ENCODE measurements around the gene AGRN.
"Not testable (repeated sequence)": the region's sequence is repeated elsewhere in the genome, so short reads cannot be mapped to it uniquely, and the experiment has no call there.

AGRN gene

GRCh38 chr1:1069711-1070676, 50.1 kb downstream of the AGRN start:
- Histone ChIP-seq H3K4me2 (ENCODE audit: low read length) (peak overlapping the region; percentile 98), H3K27me3 (ENCODE audit: control insufficient read depth, insufficient read depth, low read length) (peaks cover 14% of the 10 kb centered on the region), H3K4me1 (ENCODE audit: control insufficient read depth, insufficient read depth, low read length) (no peaks in the 10 kb centered on the region), H3K9ac (ENCODE audit: low read depth, low read length) (no peak overlapping the region), H3K4me3 (ENCODE audit: low read length) (no peak overlapping the region), H3K36me3 (ENCODE audit: insufficient read depth, low read length) (no peaks in the 10 kb centered on the region), H3K9me3 (replicated peaks; ENCODE audit: low read length) (no peaks in the 10 kb centered on the region)

GRCh38 chr1:1071486-1072298, 51.8 kb downstream of the AGRN start:
- Histone ChIP-seq H3K27me3 (ENCODE audit: control insufficient read depth, insufficient read depth, low read length) (peaks cover 17% of the 10 kb centered on the region), H3K4me2 (ENCODE audit: low read length) (no peak overlapping the region), H3K4me1 (ENCODE audit: control insufficient read depth, insufficient read depth, low read length) (no peaks in the 10 kb centered on the region), H3K36me3 (ENCODE audit: insufficient read depth, low read length) (no peaks in the 10 kb centered on the region), H3K9ac (ENCODE audit: low read depth, low read length) (no peak overlapping the region), H3K9me3 (replicated peaks; ENCODE audit: low read length) (no peaks in the 10 kb centered on the region), H3K4me3 (ENCODE audit: low read length) (no peak overlapping the region)

GRCh38 chr1:1072299-1072848, 52.5 kb downstream of the AGRN start:
- H3K9ac ChIP-seq (ENCODE audit: low read depth, low read length): no peak overlapping the region
- H3K9me3 ChIP-seq (replicated peaks; ENCODE audit: low read length): no peaks in the 10 kb centered on the region
- H3K4me2 ChIP-seq (ENCODE audit: low read length): no peak overlapping the region
- H3K27me3 ChIP-seq (ENCODE audit: control insufficient read depth, insufficient read depth, low read length): peaks cover 17% of the 10 kb centered on the region
- H3K36me3 ChIP-seq (ENCODE audit: insufficient read depth, low read length): no peaks in the 10 kb centered on the region
- no peak overlapping the region for H3K4me3 ChIP-seq (ENCODE audit: low read length)
- no peaks in the 10 kb centered on the region for H3K4me1 ChIP-seq (ENCODE audit: control insufficient read depth, insufficient read depth, low read length)

- Histone ChIP-seq H3K4me2 (ENCODE audit: low read length) (no peak overlapping the region), H3K9ac (ENCODE audit: low read depth, low read length) (no peak overlapping the region), H3K9me3 (replicated peaks; ENCODE audit: low read length) (no peaks in the 10 kb centered on the region), H3K4me1 (ENCODE audit: control insufficient read depth, insufficient read depth, low read length) (no peaks in the 10 kb centered on the region), H3K27me3 (ENCODE audit: control insufficient read depth, insufficient read depth, low read length) (peaks cover 17% of the 10 kb centered on the region), H3K36me3 (ENCODE audit: insufficient read depth, low read length) (no peaks in the 10 kb centered on the region), H3K4me3 (ENCODE audit: low read length) (no peak overlapping the region)
These were observed 53.2 kb downstream of the AGRN start for GRCh38 chr1:1072849-1073742.

GRCh38 chr1:1073743-1074587, 54.0 kb downstream of the AGRN start, which contains the start of gene RNF223:
TSS of gene RNF223 (minus strand) at chr1:1074306. CDS start at chr1:1072566, 1,740 bp downstream.
- Histone ChIP-seq H3K4me3 (ENCODE audit: low read length) (no peak within 1 kb of the TSS), H3K4me2 (ENCODE audit: low read length) (no peak within 1 kb of the TSS), H3K9ac (ENCODE audit: low read depth, low read length) (no peak within 1 kb of the TSS), H3K27me3 (ENCODE audit: control insufficient read depth, insufficient read depth, low read length) (peaks cover 17% of the 10 kb centered on the region), H3K4me1 (ENCODE audit: control insufficient read depth, insufficient read depth, low read length) (no peaks in the 10 kb centered on the region), H3K36me3 (ENCODE audit: insufficient read depth, low read length) (no peaks in the 10 kb centered on the region), H3K9me3 (replicated peaks; ENCODE audit: low read length) (no peaks in the 10 kb centered on the region)

GRCh38 chr1:1074631-1075147, 54.8 kb downstream of the AGRN start:
- H3K9ac ChIP-seq (ENCODE audit: low read depth, low read length): no peak overlapping the region
- H3K27me3 ChIP-seq (ENCODE audit: control insufficient read depth, insufficient read depth, low read length): peaks cover 14% of the 10 kb centered on the region

GRCh38 chr1:1075148-1075935, 55.4 kb downstream of the AGRN start:
- H3K27me3 ChIP-seq (ENCODE audit: control insufficient read depth, insufficient read depth, low read length): peaks cover 13% of the 10 kb centered on the region
- H3K36me3 ChIP-seq (ENCODE audit: insufficient read depth, low read length): no peaks in the 10 kb centered on the region
- H3K9ac ChIP-seq (ENCODE audit: low read depth, low read length): no peak overlapping the region
- H3K4me2 ChIP-seq (ENCODE audit: low read length): no peak overlapping the region
- peaks cover 11% of the 10 kb centered on the region for H3K4me1 ChIP-seq (ENCODE audit: control insufficient read depth, insufficient read depth, low read length)
- H3K4me3 ChIP-seq (ENCODE audit: low read length): no peak overlapping the region
- no peaks in the 10 kb centered on the region for H3K9me3 ChIP-seq (replicated peaks; ENCODE audit: low read length)

More at GRCh38 chr1:1074631-1075147, 54.8 kb downstream of the AGRN start:
- Histone ChIP-seq H3K4me2 (ENCODE audit: low read length) (no peak overlapping the region), H3K4me1 (ENCODE audit: control insufficient read depth, insufficient read depth, low read length) (peaks cover 5% of the 10 kb centered on the region), H3K36me3 (ENCODE audit: insufficient read depth, low read length) (no peaks in the 10 kb centered on the region), H3K9me3 (replicated peaks; ENCODE audit: low read length) (no peaks in the 10 kb centered on the region), H3K4me3 (ENCODE audit: low read length) (no peak overlapping the region)

- H3K9me3 ChIP-seq (replicated peaks; ENCODE audit: low read length); H3K4me2 ChIP-seq (ENCODE audit: low read length); H3K9ac ChIP-seq (ENCODE audit: low read depth, low read length); H3K36me3 ChIP-seq (ENCODE audit: insufficient read depth, low read length); H3K4me3 ChIP-seq (ENCODE audit: low read length): not testable (repeated sequence)
- Histone ChIP-seq H3K4me1 (ENCODE audit: control insufficient read depth, insufficient read depth, low read length) (peaks cover 12% of the 10 kb centered on the region), H3K27me3 (ENCODE audit: control insufficient read depth, insufficient read depth, low read length) (peaks cover 11% of the 10 kb centered on the region)
These were observed 57.5 kb downstream of the AGRN start for GRCh38 chr1:1077396-1077795.

- Histone ChIP-seq H3K9ac (ENCODE audit: low read depth, low read length) (no peak overlapping the region), H3K27me3 (ENCODE audit: control insufficient read depth, insufficient read depth, low read length) (peaks cover 7% of the 10 kb centered on the region), H3K36me3 (ENCODE audit: insufficient read depth, low read length) (no peaks in the 10 kb centered on the region), H3K4me3 (ENCODE audit: low read length) (peak overlapping the region; percentile 14), H3K4me2 (ENCODE audit: low read length) (peak overlapping the region; percentile 64), H3K4me1 (ENCODE audit: control insufficient read depth, insufficient read depth, low read length) (peaks cover 12% of the 10 kb centered on the region), H3K9me3 (replicated peaks; ENCODE audit: low read length) (no peaks in the 10 kb centered on the region)
These were observed 59.6 kb downstream of the AGRN start for GRCh38 chr1:1079408-1080121.
